K562 (cell line): ENCODE results near the gene MAD2L1BP. TPM values are rescaled to one million over a fixed set of nuclear protein-coding genes. Genes with fewer than 3 reads are reported as not detected.

Experiments
- ADNP ChIP-seq: fragments of 200-800 bp; sonication (Bioruptor generic); IDR thresholded peaks from 2 replicates; pipeline ENCODE4 v1.6.1; 2016; ENCODE audit warnings: missing genetic modification characterization, missing compliant biosample characterization
- ARID2 ChIP-seq: fragments of 450-650 bp; IDR thresholded peaks from 2 replicates; pipeline ENCODE4 v1.6.1; 2017; ENCODE audit warnings: antibody characterized with exemption, mild to moderate bottlenecking
- ASH1L ChIP-seq: fragments of 450-650 bp; IDR thresholded peaks from 2 replicates; pipeline ENCODE4 v1.6.1; 2018; ENCODE audit warnings: borderline replicate concordance, mild to moderate bottlenecking, low read depth; ENCODE audit not compliant: partially characterized antibody
- ATF1 ChIP-seq, 2 experiments: fragments of 450-650 bp in 1 of 2; IDR thresholded peaks; 2 replicates each; pipeline ENCODE4 v1.6.1; 2016; ENCODE audit warnings: missing compliant biosample characterization in 1 of 2, missing genetic modification characterization in 1 of 2
- EGR1 ChIP-seq: fragments of 450-650 bp; conservative IDR thresholded peaks from 2 replicates; pipeline ENCODE4 v1.6.1; 2017; ENCODE audit warnings: mild to moderate bottlenecking
- GABPB1 ChIP-seq: sonication (generic); formaldehyde crosslinking; IDR thresholded peaks from 2 replicates; pipeline ENCODE4 v1.8.0; 2022; ENCODE audit warnings: mild to moderate bottlenecking, missing genetic modification reagents
- GATAD2A ChIP-seq: fragments of 450-650 bp; IDR thresholded peaks from 2 replicates; pipeline ENCODE4 v1.6.1; 2017
- HCFC1 ChIP-seq: IDR thresholded peaks from 2 replicates; pipeline ENCODE4 v1.6.1; 2012; ENCODE audit warnings: low read depth, low read length, improper control_type of control experiment
- LEF1 ChIP-seq: fragments of 450-650 bp; IDR thresholded peaks from 2 replicates; pipeline ENCODE4 v1.6.1; 2016; ENCODE audit warnings: mild to moderate bottlenecking
- MBD2 ChIP-seq: sonication (generic); IDR thresholded peaks from 2 replicates; pipeline ENCODE4 v1.6.1; 2016; ENCODE audit warnings: low read depth, borderline replicate concordance
- MEF2D ChIP-seq: conservative IDR thresholded peaks from 2 replicates; pipeline ENCODE4 v1.6.1; 2016; ENCODE audit warnings: low read depth, missing genetic modification characterization, missing compliant biosample characterization
- NCOA2 ChIP-seq, 2 experiments: fragments of 450-650 bp; IDR thresholded peaks; 2 replicates each; pipeline ENCODE4 v1.6.1; 2018; ENCODE audit warnings: mild to moderate bottlenecking in 2 of 2, moderate library complexity in 1 of 2; ENCODE audit not compliant: partially characterized antibody in 2 of 2
- PRPF4 ChIP-seq: fragments of 200-400 bp; formaldehyde crosslinking; IDR thresholded peaks from one replicate; pipeline ENCODE4 v1.6.1; 2017; ENCODE audit warnings: low read length, low read depth, mild to moderate bottlenecking; ENCODE audit not compliant: insufficient read depth, poor library complexity, severe bottlenecking
- RBM39 ChIP-seq: fragments of 200-400 bp; formaldehyde crosslinking; optimal IDR thresholded peaks from 2 replicates; pipeline ENCODE3; 2018; ENCODE audit warnings: low read depth, low read length
- RFX1 ChIP-seq: fragments of 450-650 bp; IDR thresholded peaks from 2 replicates; pipeline ENCODE4 v1.6.1; 2016; ENCODE audit warnings: mild to moderate bottlenecking, moderate library complexity
- SAFB2 ChIP-seq: fragments of 200-400 bp; formaldehyde crosslinking; IDR thresholded peaks from 2 replicates; pipeline ENCODE4 v1.6.1; 2018; ENCODE audit warnings: borderline replicate concordance, low read length, low read depth, moderate library complexity; ENCODE audit not compliant: severe bottlenecking
- SIX5 ChIP-seq, 2 experiments: IDR thresholded peaks; 2 replicates each; pipeline ENCODE4 v1.6.1; 2011; ENCODE audit warnings: low read length in 2 of 2, borderline replicate concordance in 1 of 2, low read depth in 1 of 2, mild to moderate bottlenecking in 1 of 2, moderate library complexity in 1 of 2; ENCODE audit not compliant: insufficient read depth in 1 of 2
- TAF1 ChIP-seq: IDR thresholded peaks from 2 replicates; pipeline ENCODE4 v1.6.1; 2011; ENCODE audit warnings: mild to moderate bottlenecking, low read length, moderate library complexity; ENCODE audit not compliant: insufficient read depth, control insufficient read depth, severe bottlenecking; ENCODE audit errors: extremely low read depth
- TBP ChIP-seq: optimal IDR thresholded peaks from 2 replicates; pipeline ENCODE3; 2011; ENCODE audit warnings: low read depth, low read length, improper control_type of control experiment
- YY1 ChIP-seq, 3 experiments: IDR thresholded peaks; 2 replicates each; pipeline ENCODE4 v1.6.1; 2011; ENCODE audit warnings: low read length in 2 of 3, mild to moderate bottlenecking in 2 of 3, moderate library complexity in 2 of 3, borderline replicate concordance in 1 of 3, control low read depth in 1 of 3, low read depth in 1 of 3; ENCODE audit not compliant: insufficient read depth in 3 of 3, insufficient replicate concordance in 2 of 3, control insufficient read depth in 1 of 3, insufficient read length in 1 of 3; ENCODE audit errors: extremely low read depth in 1 of 3
- ZNF143 ChIP-seq: sonication (generic); formaldehyde crosslinking; IDR thresholded peaks from 2 replicates; pipeline ENCODE4 v1.9.0; 2022; ENCODE audit warnings: mild to moderate bottlenecking, missing genetic modification reagents
- ZNF431 ChIP-seq: sonication (generic); formaldehyde crosslinking; IDR thresholded peaks from 2 replicates; pipeline ENCODE4 v1.8.0; 2022; ENCODE audit warnings: mild to moderate bottlenecking, missing genetic modification reagents
- ZNF436 ChIP-seq: fragments of 250-450, 450-650 bp; sonication (Bioruptor Pico); formaldehyde crosslinking; IDR thresholded peaks from 2 replicates; pipeline ENCODE4 v1.7.0; 2020; ENCODE audit warnings: mild to moderate bottlenecking
- ZNF583 ChIP-seq: fragments of 250-450 bp; sonication (Bioruptor Pico); IDR thresholded peaks from 2 replicates; pipeline ENCODE4 v1.4.0; 2020
- polyA plus RNA-seq, 8 experiments: library from polyadenylated mRNA; depleted of rRNA in 4 of 8; stranded (reverse) in 5 of 8; unstranded in 3 of 8; fragments of >200 nt; fragmentation: Nextera tagmentation in 2 of 8; fragmentation: Illumina TruSeq in 1 of 8; extraction: Ambion mirVana in 2 of 8; extraction: Trizol in 1 of 8; gene quantifications; 2 replicates each; pipeline versions ENCODE4 v1.2.1 to v1.2.3, GENCODE V29; 2011 to 2014; ENCODE audit warnings: inconsistent platforms in 1 of 8, missing spikeins in 1 of 8
- total RNA-seq, 7 experiments: library from RNA; depleted of rRNA in 6 of 7; stranded (reverse); fragments of >200 nt in 6 of 7; fragmentation: Illumina TruSeq in 2 of 7; extraction: Trizol in 2 of 7; gene quantifications; 2 replicates each; pipeline versions ENCODE4 v1.2.1 to v1.2.3, GENCODE V29; 2011 to 2021; ENCODE audit warnings: low replicate concordance in 1 of 7
- TF ChIP-seq, protein P1 (sequence below): fragments of 150-350 bp; conservative IDR thresholded peaks from 2 replicates; pipeline ENCODE4 v1.6.1; 2014; ENCODE audit warnings: low read length
- TF ChIP-seq, protein P2 (sequence below): fragments of 450-650 bp; IDR thresholded peaks from 2 replicates; pipeline ENCODE4 v1.6.1; 2014; ENCODE audit warnings: low read depth, mild to moderate bottlenecking, moderate library complexity, borderline replicate concordance

MAD2L1BP gene
- total and polyA plus RNA-seq, 9 of the 15 experiments (the other 6 are each of a cell fraction or from before 2014, with no cell fraction given): 69.7 to 321 (median 111) TPM

DNA sequence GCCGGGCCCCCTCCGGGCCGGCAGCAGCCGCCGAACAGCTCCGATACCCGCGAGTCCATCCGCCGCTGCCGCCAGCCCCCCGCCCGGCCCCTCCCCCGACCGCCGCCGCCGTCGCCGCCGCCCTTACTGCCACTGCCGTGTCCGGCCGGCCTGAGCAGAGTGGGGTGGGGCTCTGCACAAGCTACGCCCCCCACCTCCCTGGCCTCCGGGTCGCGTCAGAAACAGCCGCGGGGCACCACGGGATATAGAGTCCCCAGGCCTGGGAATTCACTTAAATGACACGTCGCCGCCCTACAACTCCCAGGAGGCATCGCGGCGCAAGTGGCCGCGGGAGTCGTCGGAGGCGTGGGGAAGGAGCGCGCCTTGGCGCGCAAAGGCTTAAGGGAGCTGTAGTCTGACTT lies 6.5 kb upstream of the MAD2L1BP start, which contains the start of gene GTPBP2 (continued):
- TF ChIP-seq YY1 (IDR thresholded peaks at IDR 0.05; ENCODE audit: borderline replicate concordance in 1 of 3, control insufficient read depth in 1 of 3, extremely low read depth in 1 of 3, insufficient read depth in 3 of 3, insufficient read length in 1 of 3, insufficient replicate concordance in 2 of 3, low read depth in 1 of 3, low read length in 2 of 3) (peak in 2 of 3 experiments; percentile 51 to 74), ZNF431 (no peak), LEF1 (no peak), ZNF143 (peak; percentile 94), TAF1 (peak; percentile 92), MBD2 (peak; percentile 89), GABPB1 (no peak; the same call in 1 of the 2 replicates), ZNF436 (CRISPR knock-in tag) (no peak), GATAD2A (no peak), EGR1 (peak; percentile 36), ZNF583 (CRISPR knock-in tag) (0 out of 2 replicates have a peak, but pooled peaks have one; percentile 6), ATF1 (CRISPR knock-in tag; IDR thresholded peaks at IDR 0.05) (no peak; the same call in 1 of the 2 replicates), ATF1 (tag; IDR thresholded peaks at IDR 0.05) (peak; percentile 95), PRPF4 (no peak), ARID2 (no peak), SIX5 (IDR thresholded peaks at IDR 0.05; ENCODE audit: borderline replicate concordance in 1 of 2, insufficient read depth in 1 of 2, low read depth in 1 of 2, low read length in 2 of 2) (peak; percentile 95 to 99), ADNP (tag) (no peak), MEF2D (tag) (no peak), RFX1 (no peak), SAFB2 (no peak), HCFC1 (peak; percentile 99), NCOA2 (IDR thresholded peaks at IDR 0.05; ENCODE audit: partially characterized antibody in 2 of 2) (no peak), RBM39 (no peak), TBP (peak; percentile 61), ASH1L (peak; percentile 2)
- TF ChIP-seq, protein P1, sequence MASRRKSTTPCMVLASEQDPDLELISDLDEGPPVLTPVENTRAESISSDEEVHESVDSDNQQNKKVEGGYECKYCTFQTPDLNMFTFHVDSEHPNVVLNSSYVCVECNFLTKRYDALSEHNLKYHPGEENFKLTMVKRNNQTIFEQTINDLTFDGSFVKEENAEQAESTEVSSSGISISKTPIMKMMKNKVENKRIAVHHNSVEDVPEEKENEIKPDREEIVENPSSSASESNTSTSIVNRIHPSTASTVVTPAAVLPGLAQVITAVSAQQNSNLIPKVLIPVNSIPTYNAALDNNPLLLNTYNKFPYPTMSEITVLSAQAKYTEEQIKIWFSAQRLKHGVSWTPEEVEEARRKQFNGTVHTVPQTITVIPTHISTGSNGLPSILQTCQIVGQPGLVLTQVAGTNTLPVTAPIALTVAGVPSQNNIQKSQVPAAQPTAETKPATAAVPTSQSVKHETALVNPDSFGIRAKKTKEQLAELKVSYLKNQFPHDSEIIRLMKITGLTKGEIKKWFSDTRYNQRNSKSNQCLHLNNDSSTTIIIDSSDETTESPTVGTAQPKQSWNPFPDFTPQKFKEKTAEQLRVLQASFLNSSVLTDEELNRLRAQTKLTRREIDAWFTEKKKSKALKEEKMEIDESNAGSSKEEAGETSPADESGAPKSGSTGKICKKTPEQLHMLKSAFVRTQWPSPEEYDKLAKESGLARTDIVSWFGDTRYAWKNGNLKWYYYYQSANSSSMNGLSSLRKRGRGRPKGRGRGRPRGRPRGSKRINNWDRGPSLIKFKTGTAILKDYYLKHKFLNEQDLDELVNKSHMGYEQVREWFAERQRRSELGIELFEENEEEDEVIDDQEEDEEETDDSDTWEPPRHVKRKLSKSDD: no peak
- TF ChIP-seq, protein P2, sequence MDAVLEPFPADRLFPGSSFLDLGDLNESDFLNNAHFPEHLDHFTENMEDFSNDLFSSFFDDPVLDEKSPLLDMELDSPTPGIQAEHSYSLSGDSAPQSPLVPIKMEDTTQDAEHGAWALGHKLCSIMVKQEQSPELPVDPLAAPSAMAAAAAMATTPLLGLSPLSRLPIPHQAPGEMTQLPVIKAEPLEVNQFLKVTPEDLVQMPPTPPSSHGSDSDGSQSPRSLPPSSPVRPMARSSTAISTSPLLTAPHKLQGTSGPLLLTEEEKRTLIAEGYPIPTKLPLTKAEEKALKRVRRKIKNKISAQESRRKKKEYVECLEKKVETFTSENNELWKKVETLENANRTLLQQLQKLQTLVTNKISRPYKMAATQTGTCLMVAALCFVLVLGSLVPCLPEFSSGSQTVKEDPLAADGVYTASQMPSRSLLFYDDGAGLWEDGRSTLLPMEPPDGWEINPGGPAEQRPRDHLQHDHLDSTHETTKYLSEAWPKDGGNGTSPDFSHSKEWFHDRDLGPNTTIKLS: peak; percentile 96
